GM12865 (cell line): ENCODE measurements around the gene TCF15.
"Not testable (repeated sequence)": the region's sequence is repeated elsewhere in the genome, so short reads cannot be mapped to it uniquely, and the experiment has no call there.

Experiments
- DNase-seq: peaks from one replicate; pipeline ENCODE4 v3.0.0; 2010; ENCODE audit warnings: low read depth
- H3K4me3 ChIP-seq: 2 replicates; pipeline ENCODE4 v1.5.1; 2011; ENCODE audit warnings: mild to moderate bottlenecking, low read depth, low read length, control low read depth
- TF ChIP-seq, protein P1 (sequence below): IDR thresholded peaks from 2 replicates; pipeline ENCODE4 v1.5.1; 2011; ENCODE audit warnings: low read length, control low read depth, low read depth, inconsistent platforms; ENCODE audit not compliant: insufficient read depth; ENCODE audit errors: missing control alignments

Gene TCF15

DNA sequence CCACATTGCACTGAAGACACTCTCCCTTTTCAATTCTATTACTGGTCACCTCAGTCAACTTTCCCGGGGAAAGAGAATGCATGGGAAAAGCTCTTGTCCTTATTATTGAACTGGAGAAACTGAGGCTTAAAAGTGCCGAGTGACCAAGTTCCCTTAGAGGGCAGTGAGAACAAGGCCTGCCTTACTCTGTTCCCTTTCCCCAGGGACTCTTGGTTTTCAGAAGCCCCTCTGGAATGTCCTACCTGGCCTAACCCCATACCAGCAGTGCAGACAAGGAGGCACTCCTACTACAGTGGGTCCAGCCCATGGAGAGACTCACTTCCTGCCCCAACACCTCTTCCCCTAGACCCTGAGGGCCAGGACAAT is 36.7 kb upstream of the TCF15 start:
- TF ChIP-seq, protein P1, sequence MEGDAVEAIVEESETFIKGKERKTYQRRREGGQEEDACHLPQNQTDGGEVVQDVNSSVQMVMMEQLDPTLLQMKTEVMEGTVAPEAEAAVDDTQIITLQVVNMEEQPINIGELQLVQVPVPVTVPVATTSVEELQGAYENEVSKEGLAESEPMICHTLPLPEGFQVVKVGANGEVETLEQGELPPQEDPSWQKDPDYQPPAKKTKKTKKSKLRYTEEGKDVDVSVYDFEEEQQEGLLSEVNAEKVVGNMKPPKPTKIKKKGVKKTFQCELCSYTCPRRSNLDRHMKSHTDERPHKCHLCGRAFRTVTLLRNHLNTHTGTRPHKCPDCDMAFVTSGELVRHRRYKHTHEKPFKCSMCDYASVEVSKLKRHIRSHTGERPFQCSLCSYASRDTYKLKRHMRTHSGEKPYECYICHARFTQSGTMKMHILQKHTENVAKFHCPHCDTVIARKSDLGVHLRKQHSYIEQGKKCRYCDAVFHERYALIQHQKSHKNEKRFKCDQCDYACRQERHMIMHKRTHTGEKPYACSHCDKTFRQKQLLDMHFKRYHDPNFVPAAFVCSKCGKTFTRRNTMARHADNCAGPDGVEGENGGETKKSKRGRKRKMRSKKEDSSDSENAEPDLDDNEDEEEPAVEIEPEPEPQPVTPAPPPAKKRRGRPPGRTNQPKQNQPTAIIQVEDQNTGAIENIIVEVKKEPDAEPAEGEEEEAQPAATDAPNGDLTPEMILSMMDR, result no peak
- H3K4me3 ChIP-seq, result no peak overlapping the region
- DNase-seq, result no peak

- DNase-seq, result no peak
- TF ChIP-seq, protein P1, result no peak
- H3K4me3 ChIP-seq, result no peak overlapping the region
Observed at GRCh38 chr20:646107-646867, 36.2 kb upstream of the TCF15 start.

- DNase-seq, result peak; percentile 82
- no peak overlapping the region for H3K4me3 ChIP-seq
- TF ChIP-seq, protein P1, result peak; percentile 97
Observed at GRCh38 chr20:645318-646106, 35.4 kb upstream of the TCF15 start.

DNA sequence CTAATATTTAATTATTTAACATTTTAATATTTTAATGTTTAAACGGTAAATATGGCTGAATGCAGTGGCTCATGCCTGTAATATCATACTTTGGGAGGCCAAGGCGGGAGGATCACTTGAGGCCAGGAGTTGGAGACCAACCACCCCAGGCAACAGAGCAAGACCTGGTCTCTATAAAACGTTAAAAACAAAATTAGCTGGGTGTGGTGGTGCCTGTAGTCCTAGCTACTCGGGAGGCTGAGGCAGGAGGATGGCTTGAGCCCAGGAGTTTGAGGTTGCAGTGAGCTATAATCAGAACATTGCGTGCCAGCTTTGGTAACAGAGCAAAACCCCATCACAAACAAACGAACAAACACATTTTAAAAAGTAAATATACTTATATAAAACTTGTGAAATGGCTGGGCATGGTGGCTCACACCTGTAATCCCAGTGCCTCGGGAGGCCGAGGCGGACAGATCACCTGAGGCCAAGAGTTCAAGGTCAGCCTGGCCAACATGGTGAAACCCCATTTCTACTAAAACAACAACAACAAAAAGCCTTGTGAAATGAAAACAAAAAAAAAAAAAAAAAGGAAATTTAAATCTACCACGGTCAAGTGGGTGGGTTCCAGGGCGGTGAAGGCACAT is 34.7 kb upstream of the TCF15 start:
- no peak overlapping the region for H3K4me3 ChIP-seq
- TF ChIP-seq, protein P1, result no peak
- DNase-seq, result no peak

GRCh38 chr20:642398-643174 is 32.5 kb upstream of the TCF15 start:
- TF ChIP-seq, protein P1, result no peak
- no peak overlapping the region for H3K4me3 ChIP-seq
- DNase-seq, result no peak

DNA sequence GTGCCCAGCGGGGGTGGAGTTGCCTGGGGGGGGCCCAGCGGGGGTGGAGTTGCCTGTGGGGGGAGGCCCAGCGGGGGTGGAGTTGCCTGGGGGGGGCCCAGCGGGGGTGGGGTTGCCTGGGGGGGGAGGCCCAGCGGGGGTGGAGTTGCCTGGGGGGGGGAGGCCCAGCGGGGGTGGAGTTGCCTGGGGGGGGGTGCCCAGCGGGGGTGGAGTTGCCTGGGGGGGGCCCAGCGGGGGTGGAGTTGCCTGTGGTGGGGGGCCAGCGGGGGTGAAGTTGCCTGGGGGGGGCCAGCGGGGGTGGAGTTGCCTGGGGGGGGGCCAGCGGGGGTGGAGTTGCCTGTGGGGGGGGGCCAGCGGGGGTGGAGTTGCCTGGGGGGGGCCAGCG is 31.9 kb upstream of the TCF15 start:
- not testable (repeated sequence) for H3K4me3 ChIP-seq, DNase-seq

DNA sequence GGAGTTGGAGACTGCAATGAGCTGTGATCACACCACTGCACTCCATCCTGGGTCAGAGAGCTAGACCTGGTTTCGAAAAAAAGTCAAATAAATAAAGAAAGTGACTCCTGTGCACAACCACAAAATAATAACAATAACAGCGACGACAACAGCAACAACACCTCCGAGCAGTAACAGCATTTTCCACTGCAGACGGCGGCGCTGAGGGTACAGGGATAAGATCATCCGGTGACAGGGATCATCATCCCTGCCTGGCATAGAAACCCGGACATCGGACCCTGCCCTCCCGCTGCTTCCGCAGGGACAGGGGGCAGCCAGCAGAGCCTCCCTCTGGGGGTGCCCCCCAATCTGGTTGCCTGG is 31.4 kb upstream of the TCF15 start:
- DNase-seq, result no peak
- TF ChIP-seq, protein P1, result no peak
- no peak overlapping the region for H3K4me3 ChIP-seq
